ENCODE measurements around the gene GPC1.

GPC1 gene

DNA sequence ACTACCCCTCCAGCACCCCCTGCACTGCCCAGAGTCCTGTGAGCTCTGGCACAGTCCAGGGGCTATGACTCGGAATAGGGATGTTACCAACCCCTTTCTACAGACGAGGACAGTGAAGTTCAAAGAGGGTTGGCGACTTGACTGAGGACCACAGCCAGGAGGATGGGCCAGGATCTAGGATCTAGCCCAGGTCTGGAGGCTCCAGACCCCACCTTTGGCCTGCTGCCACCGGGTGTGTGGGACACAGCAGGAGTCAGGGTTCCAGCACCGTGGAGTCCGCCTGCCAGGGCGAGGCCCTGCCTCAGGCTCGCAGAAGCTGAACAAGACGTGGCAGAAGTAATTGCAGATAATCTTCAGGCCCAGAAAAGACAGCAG lies 37.9 kb upstream of the GPC1 start:
- no peak for DNase-seq

DNA sequence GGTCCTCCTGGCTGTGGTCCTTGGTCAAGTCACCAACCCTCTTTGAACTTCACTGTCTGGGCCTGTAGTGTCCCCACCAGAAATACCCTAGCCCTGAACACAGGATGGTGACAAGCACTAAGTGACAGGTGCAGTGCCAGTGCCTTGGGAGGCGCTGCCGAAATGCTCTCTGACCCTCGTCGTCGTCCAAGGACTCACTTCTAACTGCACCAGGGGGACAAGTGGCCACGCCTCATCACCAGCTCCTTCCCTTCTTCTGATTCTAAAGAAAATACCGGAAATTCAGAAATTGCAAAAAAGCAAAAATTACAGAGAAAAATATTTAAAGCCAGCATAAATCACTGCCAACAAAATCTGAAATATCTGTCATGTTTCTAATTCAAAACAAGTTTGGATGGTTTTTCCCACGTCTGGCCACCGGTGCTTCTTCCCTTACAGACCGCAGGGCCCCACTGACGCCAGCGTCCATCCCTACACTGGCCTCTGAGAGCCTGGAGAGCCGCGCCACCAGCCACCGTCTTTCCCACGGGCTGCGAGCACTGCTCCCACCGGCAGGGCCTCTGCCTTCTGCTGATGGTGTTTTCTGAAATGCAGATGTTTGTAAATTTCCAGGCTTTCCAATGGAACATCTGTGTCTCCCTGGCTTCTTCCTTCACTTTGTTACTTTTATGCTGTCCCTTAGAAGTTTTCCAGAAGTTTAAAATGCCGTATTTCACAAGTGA lies 37.4 kb upstream of the GPC1 start:
- DNase-seq = no peak

DNA sequence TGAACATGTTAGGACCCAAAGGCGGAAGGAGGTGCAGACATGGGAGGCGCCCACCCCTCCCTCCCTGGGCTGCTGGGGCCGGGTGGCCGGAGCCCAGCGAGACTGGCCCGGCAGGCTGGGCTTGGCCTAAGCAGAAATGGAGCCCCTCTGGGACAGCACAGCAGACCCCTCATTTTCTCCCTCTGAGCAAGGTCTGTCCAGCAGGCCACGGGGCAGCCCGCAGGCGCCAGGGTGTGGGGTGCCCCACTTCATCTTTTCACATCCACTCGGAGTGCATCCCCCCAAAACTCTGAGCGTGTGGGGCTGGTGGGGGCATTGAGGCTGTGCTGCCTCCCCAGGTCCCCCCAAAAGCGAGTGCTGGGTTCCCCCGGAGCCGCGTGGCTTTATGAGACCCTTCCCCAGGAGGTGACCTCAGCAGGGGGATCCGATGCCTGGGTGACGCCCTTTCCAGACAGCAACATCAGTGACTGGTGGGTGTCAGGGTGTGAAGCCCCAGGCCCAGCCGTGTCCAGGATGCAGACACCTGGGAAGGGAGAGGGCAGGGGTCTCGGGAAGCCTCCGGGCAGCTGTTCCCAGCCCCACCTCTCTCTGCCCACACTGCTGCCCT lies 36.7 kb upstream of the GPC1 start:
- no peak for DNase-seq

DNA sequence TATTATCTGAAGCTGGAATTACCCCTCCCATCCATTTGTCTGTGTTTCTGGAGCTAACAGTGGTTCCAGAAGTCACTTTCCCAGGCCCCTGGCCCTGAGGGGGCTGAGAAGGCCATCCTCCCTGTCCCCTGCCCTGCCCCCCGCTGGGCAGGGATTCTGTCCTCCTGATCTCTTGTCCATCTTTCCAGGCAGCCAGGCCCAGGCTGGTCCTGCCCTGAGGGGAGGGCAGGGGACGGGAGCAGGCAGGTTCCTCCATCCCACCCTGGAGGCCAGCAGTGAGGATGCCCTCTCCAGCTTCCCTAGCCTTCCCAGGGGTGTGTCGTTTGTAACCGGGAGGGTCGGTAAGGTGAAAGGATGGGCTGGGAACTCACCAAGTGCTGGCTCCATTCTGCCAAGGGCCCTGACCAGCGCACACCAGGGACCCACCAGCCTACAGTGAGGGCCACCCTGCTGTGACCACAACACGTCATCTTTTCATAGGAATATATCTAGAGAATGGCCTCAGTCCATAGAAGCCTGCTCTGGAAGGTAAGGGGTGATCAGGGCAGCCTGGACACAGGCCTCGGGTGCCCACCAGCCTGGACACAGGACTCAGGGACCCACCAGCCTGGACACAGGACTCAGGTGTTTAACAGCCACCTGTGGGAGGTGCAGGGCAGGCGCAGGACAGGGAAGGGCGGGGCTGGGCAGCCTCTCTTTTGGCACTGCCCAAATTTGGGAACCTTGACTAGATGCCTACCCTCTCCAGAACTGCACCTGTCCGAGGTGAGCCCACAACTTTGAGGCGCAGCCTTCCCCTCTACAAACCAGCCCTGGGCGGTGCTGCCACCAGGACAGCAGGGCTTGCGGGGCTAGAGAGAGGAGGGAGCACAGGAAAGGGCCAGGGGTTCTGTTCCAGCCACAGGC lies 35.8 kb upstream of the GPC1 start:
- no peak for DNase-seq

DNA sequence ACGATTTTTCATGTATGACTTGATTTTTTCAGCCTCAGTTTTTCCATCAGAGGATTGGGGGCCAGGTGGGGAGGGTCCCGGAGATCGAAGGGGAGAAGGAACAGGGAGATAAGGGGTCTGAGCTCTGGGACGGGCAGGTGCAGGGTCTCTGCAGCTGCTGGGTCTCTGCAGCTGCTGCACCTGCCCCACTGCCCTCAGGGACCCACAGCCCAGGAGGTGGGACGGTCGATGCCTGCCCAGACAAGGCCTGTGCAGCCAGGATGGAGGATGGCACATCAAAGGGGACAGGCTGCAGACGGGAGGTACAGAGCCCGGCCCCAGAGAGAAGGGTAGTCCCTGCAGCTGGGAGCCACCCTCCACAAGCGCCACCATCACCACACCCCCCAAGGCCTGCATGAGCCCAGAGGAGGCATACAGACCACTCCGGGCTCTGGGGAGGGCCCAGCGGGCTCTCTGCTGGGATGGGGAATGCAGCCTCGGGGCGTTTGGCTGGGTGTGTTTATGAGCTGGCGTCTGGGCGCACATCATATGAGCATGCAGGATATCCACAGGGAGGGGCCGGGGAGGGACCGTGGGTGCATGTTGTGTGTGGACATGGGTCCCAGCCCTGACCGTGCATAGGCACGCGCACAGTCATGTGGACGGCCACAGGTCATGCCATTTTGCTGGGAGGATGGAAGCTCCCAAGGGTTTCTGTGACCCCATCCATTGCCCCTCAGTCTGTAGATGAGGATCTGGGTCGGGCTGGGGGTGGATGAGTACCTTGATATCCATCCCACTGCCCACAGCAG lies 34.9 kb upstream of the GPC1 start:
- peak; percentile 8 for DNase-seq

DNA sequence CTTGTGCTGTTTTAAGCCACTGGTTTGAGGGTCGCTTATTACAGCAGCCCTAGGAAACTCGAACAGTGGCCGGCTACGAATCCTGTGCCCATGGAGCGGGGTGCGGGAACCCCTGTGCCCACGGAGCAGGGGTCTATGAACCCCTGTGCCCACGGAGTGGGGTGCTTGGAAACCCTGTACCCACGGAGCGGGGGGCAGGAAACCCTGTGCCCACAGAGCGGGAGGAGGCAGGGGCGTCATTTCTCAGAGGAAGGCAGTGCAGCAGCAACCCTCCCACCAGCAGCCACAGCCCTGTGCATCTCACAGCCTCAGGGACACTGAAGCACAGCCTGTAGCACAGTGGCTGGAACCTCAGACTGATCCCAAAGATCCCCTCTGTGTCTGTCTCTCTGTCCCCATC lies 34.2 kb upstream of the GPC1 start:
- no peak for DNase-seq

DNA sequence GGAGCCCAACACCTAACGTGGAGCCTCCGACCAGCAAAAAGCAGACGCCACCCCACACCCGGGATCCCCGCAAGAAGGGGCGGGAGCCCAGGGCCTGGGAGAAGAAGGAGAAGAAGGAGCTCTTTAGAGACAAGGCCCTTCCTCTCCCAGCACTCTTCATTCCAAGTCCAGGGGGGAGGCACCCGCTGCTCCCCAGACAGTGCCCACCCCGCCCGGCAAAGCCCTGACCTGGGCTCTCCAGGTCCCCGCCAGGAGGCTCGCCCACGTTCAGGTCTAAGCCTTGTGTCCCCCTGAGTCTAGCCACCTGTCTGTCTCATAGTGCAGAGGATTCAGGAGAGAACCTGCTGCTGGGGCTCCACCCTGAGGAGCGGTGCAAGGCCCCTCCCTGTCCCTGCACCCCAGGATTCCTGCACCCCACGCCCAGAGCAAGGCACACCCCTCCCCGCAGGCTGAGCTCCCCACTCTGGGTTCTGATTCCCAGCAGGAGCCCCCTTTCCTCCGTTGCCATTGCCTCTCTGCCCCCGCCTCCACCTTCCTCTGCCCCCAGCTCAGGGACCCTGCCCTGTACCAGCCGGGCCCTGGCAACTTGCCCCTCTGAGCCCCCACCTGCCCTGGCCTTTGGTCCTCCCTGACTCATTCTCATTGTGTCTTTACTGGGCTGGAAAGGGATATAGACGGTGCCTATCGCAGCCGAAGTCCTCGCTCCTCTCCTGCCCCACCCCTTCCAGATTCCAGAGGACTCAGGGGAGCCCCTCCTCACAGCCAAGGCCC lies 33.5 kb upstream of the GPC1 start:
- peak; percentile 8 for DNase-seq

DNA sequence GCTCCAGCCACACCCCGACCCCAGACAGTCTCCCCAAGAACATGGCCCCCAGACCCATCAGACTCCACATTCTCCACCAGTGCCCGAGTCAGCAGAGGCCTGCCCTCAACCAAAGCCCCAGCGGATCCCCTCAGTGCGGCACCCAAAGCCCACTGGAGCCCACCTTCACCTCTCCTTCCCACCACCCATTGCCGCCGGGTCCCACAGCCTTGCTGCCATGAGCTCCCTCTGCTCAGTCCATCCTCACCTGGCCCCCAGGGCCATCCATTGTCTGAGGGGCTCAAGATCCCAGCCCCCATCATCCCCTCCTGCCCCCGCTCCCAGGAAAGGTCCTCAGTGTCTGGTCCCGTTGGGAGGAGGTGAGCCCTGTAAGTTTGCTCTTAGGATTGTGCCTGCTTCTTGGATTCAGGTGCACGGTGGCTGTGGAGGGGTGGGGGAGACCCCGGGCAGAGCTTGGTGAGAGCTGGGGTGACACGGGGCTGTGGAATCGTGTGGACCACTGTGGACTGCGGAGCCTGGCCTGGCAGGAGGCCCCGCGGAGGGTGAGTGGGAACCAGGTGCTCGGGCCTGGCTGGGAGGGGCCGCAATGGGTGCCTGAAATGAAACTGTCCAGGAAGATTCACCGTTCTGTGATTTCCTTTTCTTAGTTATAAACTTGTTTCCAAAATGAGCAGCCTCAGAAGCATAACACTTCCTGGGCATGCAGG lies 32.7 kb upstream of the GPC1 start:
- DNase-seq = peak; percentile 7

DNA sequence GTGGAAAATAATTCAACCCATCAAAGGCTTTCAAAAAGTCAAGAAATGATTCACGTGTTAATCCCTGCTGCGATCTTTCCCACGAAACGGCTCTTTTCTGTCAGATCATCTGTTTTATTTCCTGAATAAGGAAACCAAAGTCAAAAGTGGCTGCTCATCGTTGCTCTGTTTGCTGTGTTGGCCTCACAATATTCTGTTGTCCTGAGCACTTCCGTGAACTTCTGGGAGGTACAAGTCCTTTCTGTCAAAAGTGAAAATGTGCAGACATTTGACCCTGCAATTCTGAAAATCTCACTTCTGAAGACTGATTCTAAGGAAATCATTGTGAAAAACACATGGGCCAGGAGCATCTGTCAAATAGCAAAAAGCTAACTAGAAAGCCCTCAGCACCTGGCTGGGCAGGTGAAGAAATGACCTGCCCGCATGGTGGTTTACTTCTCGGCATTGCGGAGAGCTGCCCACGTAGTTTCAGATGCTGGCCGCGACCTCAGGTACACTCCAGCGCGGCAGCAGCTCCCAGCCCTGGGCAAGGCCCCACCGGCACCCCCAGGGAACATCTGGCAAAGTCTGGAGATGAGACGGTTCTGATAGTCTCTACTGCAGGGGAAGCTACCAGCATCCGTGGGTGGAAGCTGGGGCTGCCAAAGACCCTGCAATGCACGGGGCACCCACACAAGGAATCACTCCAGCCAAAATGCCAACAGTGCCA lies 31.9 kb upstream of the GPC1 start:
- DNase-seq = no peak

DNA sequence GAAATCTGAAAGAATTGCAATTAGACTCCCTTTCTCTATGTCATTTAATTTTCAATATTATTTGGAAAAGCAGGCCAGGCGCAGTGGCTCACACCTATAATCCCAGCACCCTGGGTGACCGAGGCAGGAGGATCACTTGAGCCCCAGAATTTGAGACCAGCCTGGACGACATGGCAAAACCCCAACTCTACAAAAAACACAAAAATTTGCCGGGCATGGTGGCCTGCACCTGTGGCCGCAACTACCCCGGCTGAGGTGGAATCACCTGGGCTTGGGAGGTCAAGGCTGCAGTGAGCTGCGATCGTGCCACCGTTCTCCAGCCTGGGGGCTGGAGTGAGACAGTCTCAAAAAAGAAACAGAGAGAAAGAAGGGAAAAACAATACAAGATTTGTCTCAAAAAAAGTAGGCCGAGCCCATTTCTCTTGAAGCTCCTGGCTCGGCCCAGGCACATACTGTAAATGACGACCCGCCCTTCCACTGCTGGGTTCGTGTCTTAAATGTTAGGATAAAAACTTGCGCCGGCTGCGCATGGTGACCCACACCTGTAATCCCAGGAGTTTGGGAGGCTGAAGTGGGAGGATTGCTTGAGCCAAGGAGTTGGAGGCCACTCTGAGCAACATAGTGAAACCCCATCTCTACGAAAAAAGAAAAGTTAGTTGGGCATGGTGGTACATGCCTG lies 31.1 kb upstream of the GPC1 start:
- DNase-seq = no peak

DNA sequence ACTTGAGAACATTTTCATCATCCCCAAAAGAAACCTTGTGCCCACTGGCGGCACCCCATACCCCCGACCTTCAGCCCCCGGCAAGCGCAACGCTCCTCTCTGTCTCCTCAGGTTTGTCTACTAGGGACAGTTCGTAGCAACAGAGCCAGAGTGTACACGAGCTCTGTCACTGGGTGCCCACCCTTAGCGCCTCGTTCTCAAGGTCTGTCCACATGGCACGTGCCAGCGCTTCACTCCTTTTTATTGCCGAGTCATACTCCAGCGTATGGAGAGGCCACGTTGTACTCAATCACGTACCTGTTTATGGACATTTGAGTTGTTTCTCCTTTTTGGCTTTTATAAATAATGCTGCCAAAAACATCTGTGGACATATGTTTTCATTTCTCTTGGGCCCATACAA lies 30.3 kb upstream of the GPC1 start:
- DNase-seq = no peak

DNA sequence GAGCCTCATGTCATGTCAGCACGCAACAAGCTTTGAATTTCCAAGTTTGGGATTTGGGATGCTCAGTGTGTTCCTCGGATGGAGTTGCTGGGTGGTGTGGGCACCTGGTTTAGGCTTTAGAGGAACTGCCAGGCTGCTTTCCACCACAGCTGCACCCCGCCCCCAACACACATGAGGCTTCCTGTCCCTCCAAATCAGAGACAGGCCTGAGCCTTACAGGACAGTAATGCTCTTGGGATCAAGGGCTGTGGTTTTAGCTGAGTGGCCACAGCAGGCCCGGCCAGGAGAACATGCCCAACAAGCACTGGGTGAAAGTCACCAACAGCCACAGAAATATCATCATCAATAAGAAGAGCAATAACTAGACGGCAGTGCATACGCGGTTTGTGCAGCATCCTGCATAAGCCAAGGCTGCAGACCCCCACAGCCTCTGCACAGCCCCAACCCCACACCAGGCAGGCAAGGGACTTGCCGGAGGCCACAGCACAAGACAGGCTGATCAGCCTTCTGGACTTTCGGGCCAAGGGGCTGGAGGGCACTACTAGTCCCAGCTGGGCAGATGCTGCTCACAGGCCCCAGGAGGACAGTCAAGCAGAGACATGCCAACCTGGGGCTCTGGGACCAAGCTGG lies 29.7 kb upstream of the GPC1 start:
- DNase-seq = no peak

DNA sequence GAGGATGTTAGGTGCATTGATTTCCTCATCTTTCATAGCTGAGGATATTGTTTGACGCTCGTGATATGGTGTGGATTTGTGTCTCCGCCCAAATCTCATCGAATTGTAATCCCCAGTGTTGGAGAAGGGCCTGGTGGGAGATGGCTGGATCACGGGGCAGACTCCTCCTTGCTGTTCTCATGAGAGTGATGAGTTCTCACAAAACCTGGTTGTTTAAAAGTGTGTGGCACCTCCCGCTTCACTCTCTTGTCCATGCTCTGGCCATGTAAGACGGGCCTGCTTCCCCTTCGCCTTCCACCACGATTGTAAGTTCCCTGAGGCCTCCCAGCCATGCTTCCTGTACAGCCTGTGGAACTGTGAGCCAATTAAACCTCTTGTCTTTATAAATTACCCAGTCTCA lies 28.4 kb upstream of the GPC1 start:
- no peak for DNase-seq

DNA sequence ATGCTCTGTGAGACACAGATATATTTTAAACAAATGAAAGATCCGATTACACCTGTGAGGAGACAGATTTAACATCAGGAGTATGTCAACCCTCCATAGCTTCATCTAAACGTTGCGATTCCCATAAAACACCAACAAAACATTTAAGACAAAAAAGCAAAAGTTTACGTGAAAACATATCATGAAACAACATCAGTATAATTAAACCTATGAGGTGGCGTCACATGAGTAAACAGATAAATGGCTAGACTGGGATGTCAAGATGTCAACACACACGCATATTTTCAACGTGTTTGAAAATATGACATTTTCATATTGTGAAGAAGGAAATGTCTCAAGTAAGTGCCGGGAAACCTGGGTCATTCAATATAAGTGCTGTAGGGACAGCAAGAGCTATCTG lies 25.5 kb upstream of the GPC1 start:
- DNase-seq = no peak

DNA sequence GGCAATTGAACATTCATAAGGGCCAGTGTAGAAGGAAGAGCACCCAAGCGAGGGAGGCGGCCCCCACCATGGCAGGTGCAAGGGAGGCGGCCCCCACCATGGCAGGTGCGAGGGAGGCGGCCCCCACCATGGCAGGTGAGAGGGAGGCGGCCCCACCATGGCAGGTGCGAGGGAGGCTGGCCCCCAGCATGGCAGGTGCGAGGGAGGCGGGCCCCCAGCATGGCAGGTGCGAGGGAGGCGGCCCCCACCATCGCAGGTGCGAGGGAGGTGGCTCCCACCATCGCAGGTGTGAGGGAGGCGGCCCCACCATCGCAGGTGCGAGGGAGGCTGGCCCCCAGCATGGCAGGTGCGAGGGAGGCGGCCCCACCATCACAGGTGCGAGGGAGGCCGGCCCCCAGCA lies 24.7 kb upstream of the GPC1 start:
- DNase-seq = peak; percentile 4

DNA sequence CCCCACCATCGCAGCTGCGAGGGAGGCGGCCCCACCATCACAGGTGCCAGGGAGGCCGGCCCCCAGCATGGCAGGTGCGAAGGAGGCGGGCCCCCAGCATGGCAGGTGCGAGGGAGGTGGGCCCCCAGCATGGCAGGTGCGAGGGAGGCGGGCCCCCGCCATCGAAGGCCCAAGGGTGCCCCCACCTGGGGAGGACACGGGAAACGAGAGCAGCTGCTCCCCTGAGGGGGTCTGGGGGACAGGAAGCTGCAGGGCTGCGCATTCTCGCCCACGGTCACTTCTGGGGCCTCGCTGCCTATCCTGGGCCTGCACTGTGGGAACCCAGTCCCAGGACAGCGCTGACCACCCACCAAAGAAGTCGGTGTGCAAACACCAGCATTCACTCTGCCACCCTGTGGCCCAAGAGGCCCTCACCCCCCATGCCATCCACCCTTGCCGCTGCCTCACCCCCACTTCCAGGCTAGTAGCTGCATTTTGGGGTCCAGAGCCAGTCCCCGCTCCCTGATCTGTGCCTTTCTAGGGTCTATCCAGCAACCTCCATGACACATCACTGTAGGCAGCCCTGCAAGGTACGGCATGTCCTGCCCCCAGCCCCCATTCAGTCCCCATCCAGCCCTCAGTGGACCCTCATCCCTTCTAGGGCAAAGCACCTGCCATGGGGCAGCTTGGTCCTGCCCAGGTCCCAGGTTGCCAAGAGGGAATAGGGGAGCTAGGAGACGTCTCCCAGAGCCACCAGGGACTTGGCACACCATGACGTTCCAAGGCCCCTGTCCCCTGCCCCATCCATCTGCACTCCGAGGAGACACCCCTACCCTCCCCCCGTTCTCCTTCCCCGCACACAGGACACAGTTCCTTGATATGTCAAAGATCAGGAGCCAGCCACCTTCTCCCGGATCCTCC lies 24.0 kb upstream of the GPC1 start:
- DNase-seq = peak; percentile 6

DNA sequence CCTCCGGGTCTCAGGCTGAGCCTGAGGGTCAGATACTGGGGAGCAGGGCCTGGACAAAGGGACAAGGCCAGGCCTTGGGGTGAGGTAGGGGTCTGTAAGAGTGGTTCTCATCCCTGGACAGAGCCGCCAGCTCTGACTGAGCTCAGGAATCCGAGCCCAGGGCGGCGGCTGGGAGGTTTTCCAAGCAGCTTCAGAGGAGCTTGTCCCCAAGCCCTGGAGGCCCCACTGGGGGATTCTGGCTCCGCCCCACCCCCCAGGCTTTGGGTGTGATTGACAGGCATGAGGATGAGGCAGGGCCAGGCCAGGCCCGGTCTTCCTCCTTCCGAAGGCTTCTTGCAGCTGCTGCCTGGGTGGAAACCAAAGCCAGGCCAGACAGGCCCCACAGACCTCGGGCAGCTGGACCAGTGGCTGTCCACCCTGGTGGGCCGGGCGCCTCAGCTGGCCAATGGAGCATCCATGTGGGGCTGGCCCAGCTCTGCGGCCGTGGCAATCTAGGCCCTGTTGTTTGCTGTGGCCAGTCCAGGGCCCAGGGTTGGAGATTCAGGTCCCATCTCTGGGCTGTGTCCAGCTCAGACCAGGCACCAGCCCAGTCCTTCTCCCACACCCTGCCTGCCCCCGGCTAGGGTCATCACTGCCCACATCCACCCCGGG lies 23.1 kb upstream of the GPC1 start:
- peak; percentile 8 for DNase-seq
